HG03159 (cell line): Measurements from ENCODE around the gene SRR.

Experiments
- ATAC-seq: cut with Tn5 transposase; IDR thresholded peaks from one replicate; pipeline ENCODE4 v1.9.1; 2021; ENCODE audit warnings: mild to moderate bottlenecking, moderate library complexity; ENCODE audit not compliant: unreplicated experiment

The SRR gene

DNA sequence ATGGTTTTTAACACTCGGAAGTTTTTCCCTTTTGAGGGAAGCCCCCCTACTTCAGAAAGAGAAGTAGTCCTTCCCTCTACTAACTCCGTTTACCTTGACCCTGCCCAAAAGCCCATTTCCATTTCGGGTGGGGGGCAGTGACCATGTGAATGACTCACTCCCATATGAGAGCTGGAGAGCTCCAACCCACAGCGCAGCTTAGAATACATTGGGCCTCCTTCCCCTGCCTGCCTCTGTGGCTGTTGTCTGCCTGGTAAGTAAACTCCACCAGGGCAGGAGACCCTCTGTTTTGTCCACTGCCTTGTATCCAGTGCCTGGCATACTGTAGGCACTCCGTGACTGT lies 34.5 kb downstream of the SRR start:
- ATAC-seq = no peak

DNA sequence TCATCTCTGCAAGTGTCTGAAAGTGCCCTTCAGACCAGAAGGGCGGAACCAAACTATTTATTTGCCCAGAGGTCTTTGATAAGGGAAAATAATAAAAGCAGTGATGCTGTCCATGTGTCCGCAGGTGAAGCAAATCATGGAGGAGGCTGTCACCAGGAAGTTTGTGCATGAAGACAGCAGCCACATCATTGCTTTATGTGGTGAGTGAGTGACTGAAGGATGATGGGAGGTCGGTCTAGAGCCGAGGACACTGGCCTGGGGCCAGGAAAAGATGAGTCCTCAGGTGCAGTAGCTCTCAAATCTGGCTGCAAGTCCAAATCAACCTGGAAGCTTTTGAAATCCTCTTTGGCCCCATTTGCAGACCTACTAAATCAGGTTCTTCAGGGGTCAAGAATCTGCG lies 39.7 kb downstream of the SRR start:
- no peak for ATAC-seq

DNA sequence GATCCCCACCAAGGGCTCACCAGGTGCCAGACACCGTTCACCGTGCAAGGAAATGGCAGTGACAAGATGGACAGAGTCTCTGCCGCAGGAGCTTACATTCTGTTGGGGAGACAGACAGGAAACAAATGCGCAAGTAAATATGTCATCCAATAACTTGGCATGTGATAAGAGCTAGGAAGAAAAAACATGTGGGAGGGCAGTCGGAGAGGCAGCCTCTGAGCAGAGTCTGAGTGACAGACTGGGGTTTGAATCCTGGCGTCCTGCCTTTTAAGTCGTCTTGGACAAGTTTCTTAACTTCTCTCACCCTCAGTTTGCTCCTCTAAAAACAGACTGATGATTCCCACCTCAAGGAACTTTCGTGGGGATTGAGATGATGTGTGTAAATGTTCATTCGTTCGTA lies 40.8 kb downstream of the SRR start:
- no peak for ATAC-seq

DNA sequence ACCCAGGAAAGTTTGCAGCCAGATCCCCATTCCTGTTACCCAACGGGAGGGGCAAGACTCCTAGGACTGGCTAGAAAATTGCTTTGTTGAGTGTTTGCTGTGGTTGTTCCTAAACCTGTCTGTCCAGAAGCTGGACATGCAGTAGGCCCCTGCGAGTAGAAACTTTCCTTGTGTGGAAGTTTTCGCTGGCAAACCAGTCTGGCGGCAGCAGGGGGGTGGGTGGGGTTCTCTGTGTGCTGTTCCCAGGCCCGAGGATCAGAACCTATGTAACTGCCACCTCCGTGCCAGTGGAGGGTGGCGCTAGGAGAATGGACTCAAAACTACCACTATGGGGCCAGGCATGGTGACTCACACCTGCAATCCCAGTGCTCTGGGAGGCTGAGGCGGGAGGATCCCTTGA lies 42.7 kb downstream of the SRR start:
- ATAC-seq = no peak

GRCh38 chr17:2347805-2348685 lies 44.3 kb downstream of the SRR start:
- ATAC-seq = no peak

GRCh38 chr17:2351269-2351668 lies 47.5 kb downstream of the SRR start:
- ATAC-seq = no peak

DNA sequence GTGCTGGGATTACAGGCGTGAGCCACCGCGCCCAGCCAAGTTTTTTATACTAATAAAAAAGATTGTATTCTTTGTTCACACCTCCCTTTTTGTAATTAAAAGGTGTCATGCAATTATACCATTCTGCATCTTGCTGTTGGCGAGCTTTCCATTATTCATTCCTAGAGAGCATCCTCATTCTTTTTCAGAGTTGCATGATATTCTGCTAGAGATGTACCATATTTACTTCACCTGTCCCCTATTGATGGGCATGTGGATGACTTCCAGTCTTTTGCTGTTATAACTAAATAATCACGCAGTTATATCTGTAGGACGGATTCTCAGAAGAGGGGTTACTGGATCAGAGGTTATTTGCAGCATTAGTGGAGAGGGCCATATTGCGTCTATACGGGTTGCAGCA lies 50.6 kb downstream of the SRR start:
- no peak for ATAC-seq

DNA sequence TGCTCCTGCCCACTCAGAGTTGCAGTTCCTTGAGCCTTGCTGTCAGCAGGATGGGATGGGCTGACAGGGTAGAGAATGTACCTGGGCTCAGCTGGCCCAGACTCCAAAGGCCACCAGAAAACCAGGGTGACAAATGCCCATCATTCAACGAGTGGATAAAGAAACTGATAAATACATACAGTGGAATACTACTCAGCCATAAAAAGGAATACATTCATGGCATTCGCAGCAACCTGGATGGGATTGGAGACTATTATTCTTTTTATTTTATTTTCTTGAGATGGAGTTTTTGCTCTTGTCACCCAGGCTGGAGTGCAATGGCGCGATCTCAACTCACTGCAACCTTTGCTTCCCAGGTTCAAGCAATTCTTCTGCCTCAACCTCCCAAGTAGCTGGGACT lies 53.5 kb downstream of the SRR start:
- ATAC-seq = no peak

GRCh38 chr17:2357931-2358434 lies 54.2 kb downstream of the SRR start:
- ATAC-seq = no peak

- no peak for ATAC-seq
Measured at GRCh38 chr17:2361010-2361760, 57.4 kb downstream of the SRR start.

GRCh38 chr17:2362016-2362415 lies 58.3 kb downstream of the SRR start:
- ATAC-seq = no peak

DNA sequence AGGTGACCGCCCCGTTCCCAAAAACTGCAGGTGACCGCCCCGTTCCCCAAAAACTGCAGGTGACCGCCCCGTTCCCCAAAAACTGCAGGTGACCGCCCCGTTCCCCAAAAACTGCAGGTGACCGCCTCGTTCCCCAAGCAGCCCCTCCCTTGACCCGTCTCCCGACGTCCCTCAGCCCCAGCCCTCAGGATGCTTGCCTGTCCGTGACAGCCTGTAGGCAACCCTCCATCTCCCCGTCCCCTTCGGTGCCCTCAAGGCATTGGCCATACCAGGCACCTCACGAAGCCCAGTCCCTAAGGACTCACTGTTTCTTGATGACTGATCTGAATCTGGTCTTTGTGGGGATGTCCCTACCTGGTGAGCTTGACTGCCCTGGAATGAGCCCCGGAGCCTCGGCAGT lies 58.7 kb downstream of the SRR start:
- ATAC-seq = no peak

DNA sequence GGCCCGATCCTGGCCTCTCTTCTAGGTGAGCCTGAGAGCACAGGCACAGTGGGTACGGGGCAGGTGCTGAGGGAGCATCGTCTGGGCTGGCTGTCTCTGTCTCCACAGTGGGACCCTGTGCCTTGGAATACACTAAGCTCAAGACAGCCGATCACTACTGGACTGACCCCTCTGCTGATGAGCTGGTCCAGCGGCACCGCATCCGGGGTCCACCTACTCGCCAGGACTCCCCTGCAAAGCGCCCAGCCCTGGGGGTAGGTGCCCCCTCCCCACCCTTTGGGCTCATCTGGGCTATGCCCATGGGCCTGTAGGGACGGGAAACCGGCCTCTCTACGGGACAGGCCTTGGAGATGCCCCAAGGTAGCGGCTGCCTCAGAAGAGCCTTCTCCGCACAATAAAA lies 59.1 kb downstream of the SRR start:
- no peak for ATAC-seq

GRCh38 chr17:2363318-2363717 lies 59.6 kb downstream of the SRR start:
- ATAC-seq = no peak

GRCh38 chr17:2363851-2364762 lies 60.4 kb downstream of the SRR start:
- no peak for ATAC-seq

GRCh38 chr17:2364763-2365116 lies 61.0 kb downstream of the SRR start:
- ATAC-seq = no peak

GRCh38 chr17:2365132-2365531 lies 61.4 kb downstream of the SRR start:
- ATAC-seq = no peak

DNA sequence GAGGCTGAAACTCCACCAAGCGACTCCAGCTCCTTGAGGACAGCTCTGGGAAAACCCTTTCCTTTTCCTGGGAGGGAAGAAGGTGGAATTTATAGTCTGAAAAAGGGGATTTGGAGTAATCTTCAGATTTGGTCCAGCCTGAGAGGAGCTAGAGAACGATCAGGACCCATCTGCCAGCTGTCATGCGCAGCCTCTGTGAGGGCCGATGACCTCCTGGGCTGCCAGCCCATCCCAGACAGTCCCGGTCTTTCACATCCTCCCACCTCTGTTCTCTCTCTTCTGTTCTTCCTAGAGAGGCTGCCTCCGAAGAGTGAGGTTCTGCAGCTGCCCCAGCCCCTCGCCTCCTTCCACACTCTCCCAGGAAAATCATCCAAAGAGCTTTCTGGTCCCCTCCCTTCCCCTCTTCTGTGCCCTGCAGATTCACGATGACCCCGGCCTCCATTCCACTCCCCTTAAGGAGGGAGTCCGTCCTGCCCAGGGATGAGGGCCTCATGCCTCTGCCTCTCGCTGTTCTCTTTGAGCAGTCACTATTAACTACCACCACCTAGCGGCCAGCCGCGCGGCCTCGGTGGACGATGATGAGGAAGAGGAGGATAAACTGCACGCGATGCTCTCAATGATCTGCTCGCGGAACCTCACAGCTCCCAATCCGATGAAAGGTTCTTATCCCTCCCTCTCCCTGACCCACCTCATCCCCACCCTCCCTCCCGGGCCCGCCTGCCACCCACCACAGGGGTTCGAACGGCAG lies 63.2 kb downstream of the SRR start:
- no peak for ATAC-seq

DNA sequence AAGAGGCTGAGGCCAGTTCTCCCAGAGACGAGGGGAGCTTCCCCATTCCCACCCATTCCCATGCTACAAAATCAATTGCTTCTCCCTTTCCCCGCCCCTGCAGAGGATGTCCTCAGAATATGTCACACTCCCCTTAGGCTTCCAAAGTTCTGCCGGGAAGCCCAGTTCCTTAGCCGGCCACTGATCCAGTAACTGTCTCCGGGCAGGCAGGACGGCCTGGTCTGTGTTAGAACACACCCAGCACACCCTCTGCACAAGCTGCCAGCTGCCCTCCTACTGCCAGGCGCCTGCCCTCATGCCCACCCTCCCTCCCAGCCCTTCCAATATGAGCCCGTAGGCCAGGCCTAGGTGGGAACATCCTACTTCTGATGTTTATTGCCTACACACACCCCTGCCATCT lies 64.6 kb downstream of the SRR start:
- ATAC-seq = no peak

DNA sequence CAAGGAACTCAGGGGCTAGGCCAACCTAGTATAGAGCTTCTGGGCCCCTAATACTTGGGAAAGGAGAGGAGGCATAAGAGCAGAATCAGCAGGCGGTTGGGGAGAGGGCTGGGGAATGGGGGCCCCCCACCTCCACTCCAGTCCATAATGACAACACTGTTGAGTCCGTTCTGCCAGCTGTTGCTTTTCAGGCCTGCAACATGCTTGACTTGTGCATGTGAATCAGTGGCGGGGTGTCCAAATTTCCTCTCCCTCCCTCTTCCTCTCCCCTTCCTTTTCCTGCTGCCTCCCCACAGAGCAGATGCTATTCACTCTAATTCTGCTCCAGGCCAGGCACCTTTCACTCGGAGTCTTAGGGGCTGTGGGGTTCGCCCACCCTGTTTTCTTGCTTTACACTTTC lies 65.3 kb downstream of the SRR start:
- ATAC-seq = no peak
